Gastroesophageal sphincter (tissue), 3 donors: ENCODE measurements around the gene VSX2.

ENCODE experiments used
- CTCF ChIP-seq, 4 experiments: fragments of 200-600 bp in 2 of 4; fragments of 450-650 bp in 2 of 4; sonication (generic) in 1 of 4; IDR thresholded peaks; one replicate each; pipeline ENCODE4 v1.5.1; 2017 to 2019; ENCODE audit warnings: antibody characterized with exemption in 4 of 4, mild to moderate bottlenecking in 2 of 4, moderate library complexity in 2 of 4
- EP300 ChIP-seq: sonication (generic); formaldehyde crosslinking; IDR thresholded peaks from one replicate; pipeline ENCODE4 v1.6.1; 2017; ENCODE audit warnings: antibody characterized with exemption, mild to moderate bottlenecking
- POLR2A ChIP-seq, 2 donors: fragments of 450-650 bp; IDR thresholded peaks; one replicate each; pipeline ENCODE4 v1.6.1; 2017; ENCODE audit warnings: antibody characterized with exemption in 2 of 2, mild to moderate bottlenecking in 2 of 2, moderate library complexity in 1 of 2

GRCh38 chr14:74223016-74223415, 16.2 kb upstream of the VSX2 start:
- no peak for TF ChIP-seq CTCF (IDR thresholded peaks at IDR 0.05)
- no peak for TF ChIP-seq EP300
- no peak for TF ChIP-seq POLR2A (IDR thresholded peaks at IDR 0.05)
